ENCODE measurements around the gene TEX19. TPM values are rescaled to one million over a fixed set of nuclear protein-coding genes. Genes with fewer than 3 reads are reported as not detected.
"Not testable (repeated sequence)": the region's sequence is repeated elsewhere in the genome, so short reads cannot be mapped to it uniquely, and the experiment has no call there.

TEX19 gene
- total RNA-seq, 2 experiments from 2014 or later = not detected

GRCh38 chr17:82410014-82410716 lies 51.1 kb downstream of the TEX19 start:
- no peak for TF ChIP-seq CTCF (IDR thresholded peaks at IDR 0.05)
- no peak overlapping the region for H3K27ac Mint-ChIP-seq
- ATAC-seq (no peak), DNase-seq (no peak)
- H3K4me1 Mint-ChIP-seq (ENCODE audit: low read depth) = peaks cover 13% of the 10 kb centered on the region
- no peaks in the 10 kb centered on the region for H3K27me3 Mint-ChIP-seq
- POLR2A ChIA-PET = interaction anchor here (0.6 to 0.8 kb wide), 3 partner anchors 33 to 187 kb away, joined by 3 read pairs; no protein-coding TSS in a partner anchor
- intact Hi-C loops (cut with micrococcal nuclease) = loop anchor here (5.0 kb wide), 1 partner anchor 58 kb away; no protein-coding TSS in a partner anchor
- CTCF ChIA-PET = interaction anchor here (0.8 to 1.7 kb wide), 4 partner anchors 9 to 59 kb away, joined by 3 to 4 read pairs (median 4); no protein-coding TSS in a partner anchor
- peaks cover 13% of the 10 kb centered on the region for H3K36me3 Mint-ChIP-seq (ENCODE audit: low read depth)
- no peaks in the 10 kb centered on the region for H3K9me3 Mint-ChIP-seq
- H3K4me3 Mint-ChIP-seq = no peak overlapping the region

- no peaks in the 10 kb centered on the region for H3K27me3 Mint-ChIP-seq
- intact Hi-C loops (cut with micrococcal nuclease) = loop anchor here (5.0 kb wide), 1 partner anchor 59 kb away; no protein-coding TSS in a partner anchor
- POLR2A ChIA-PET = no interaction called here
- ATAC-seq (no peak), DNase-seq (no peak)
- H3K4me1 Mint-ChIP-seq (ENCODE audit: low read depth) = peaks cover 18% of the 10 kb centered on the region
- no peaks in the 10 kb centered on the region for H3K9me3 Mint-ChIP-seq
- CTCF ChIA-PET = interaction anchor here (0.8 kb wide), 1 partner anchor 8 kb away, joined by 3 read pairs; no protein-coding TSS in a partner anchor
- no peak overlapping the region for H3K27ac Mint-ChIP-seq
- H3K4me3 Mint-ChIP-seq = no peak overlapping the region
- H3K36me3 Mint-ChIP-seq (ENCODE audit: low read depth) = peaks cover 11% of the 10 kb centered on the region
- no peak for TF ChIP-seq CTCF (IDR thresholded peaks at IDR 0.05)
These were observed 52.5 kb downstream of the TEX19 start for GRCh38 chr17:82411396-82412053.

GRCh38 chr17:82412081-82412480 lies 53.0 kb downstream of the TEX19 start:
- H3K4me3 Mint-ChIP-seq, POLR2A ChIA-PET, DNase-seq, H3K27ac Mint-ChIP-seq, H3K27me3 Mint-ChIP-seq, CTCF ChIA-PET, ATAC-seq, H3K9me3 Mint-ChIP-seq: not testable (repeated sequence)
- Mint-ChIP-seq H3K36me3 (ENCODE audit: low read depth) (peaks cover 11% of the 10 kb centered on the region), H3K4me1 (ENCODE audit: low read depth) (peaks cover 18% of the 10 kb centered on the region)
- intact Hi-C loops (cut with micrococcal nuclease) = loop anchor here (5.0 kb wide), 1 partner anchor 60 kb away; no protein-coding TSS in a partner anchor

GRCh38 chr17:82412535-82413520 lies 53.8 kb downstream of the TEX19 start:
- POLR2A ChIA-PET = no interaction called here
- ATAC-seq = no peak

More at GRCh38 chr17:82412535-82413520, 53.8 kb downstream of the TEX19 start:
- CTCF ChIA-PET = interaction anchor here (1.2 to 3.2 kb wide), 4 partner anchors 46 to 177 kb away, joined by 3 to 14 read pairs (median 4); no protein-coding TSS in a partner anchor
- intact Hi-C loops (cut with micrococcal nuclease) = loop anchor here (5.0 kb wide), 1 partner anchor 61 kb away; no protein-coding TSS in a partner anchor
- peaks cover 9% of the 10 kb centered on the region for H3K36me3 Mint-ChIP-seq (ENCODE audit: low read depth)
- no peak overlapping the region for H3K27ac Mint-ChIP-seq
- H3K4me3 Mint-ChIP-seq = no peak overlapping the region
- no peak for DNase-seq
- H3K27me3 Mint-ChIP-seq = no peaks in the 10 kb centered on the region
- TF ChIP-seq CTCF (IDR thresholded peaks at IDR 0.05) = no peak
- no peaks in the 10 kb centered on the region for H3K9me3 Mint-ChIP-seq
- H3K4me1 Mint-ChIP-seq (ENCODE audit: low read depth) = peaks cover 14% of the 10 kb centered on the region

Other genes with a start within 250 kb of the TEX19 start
- 10 to 100 TPM; 56.6 to 64.2 TPM for gene CCDC57, start 146.4 kb upstream of the TEX19 start, total RNA-seq
- 100 to 1,000 TPM; 183 to 193 TPM for gene SLC16A3, start 130.2 kb upstream of the TEX19 start, total RNA-seq
- 10 to 100 TPM; 90.6 to 97.0 TPM for gene CSNK1D, start 85.5 kb upstream of the TEX19 start, total RNA-seq
- gene CD7, start 41.6 kb upstream of the TEX19 start, total RNA-seq = 100 to 1,000 TPM; 289 to 292 TPM
- gene SECTM1, start 25.5 kb upstream of the TEX19 start, total RNA-seq = under 1 TPM; 0.45 to 0.50 TPM
- not detected for gene UTS2R, start 12.5 kb downstream of the TEX19 start, total RNA-seq
- 10 to 100 TPM; 21.8 to 21.9 TPM for gene HEXD, start 59.1 kb downstream of the TEX19 start, total RNA-seq
- gene OGFOD3, start 59.3 kb downstream of the TEX19 start, total RNA-seq = 10 to 100 TPM; 22.0 to 25.0 TPM
- gene CYBC1, start 91.5 kb downstream of the TEX19 start, total RNA-seq = 100 to 1,000 TPM; 189 to 192 TPM
- gene NARF, start 99.5 kb downstream of the TEX19 start, total RNA-seq = 10 to 100 TPM; 63.9 to 65.4 TPM
- gene FOXK2, start 160.5 kb downstream of the TEX19 start, total RNA-seq = 10 to 100 TPM; 55.6 to 59.5 TPM

All from activated CD8-positive, alpha-beta T cell treated with anti-CD3 and anti-CD28 coated beads for 36 hours (primary cell).